ENCODE measurements around the gene PRSS21. TPM values are rescaled to one million over a fixed set of nuclear protein-coding genes. Genes with fewer than 3 reads are reported as not detected.

The PRSS21 gene
- total RNA-seq, 4 donors from 2014 or later: 1.5 TPM; not detected in 3

DNA sequence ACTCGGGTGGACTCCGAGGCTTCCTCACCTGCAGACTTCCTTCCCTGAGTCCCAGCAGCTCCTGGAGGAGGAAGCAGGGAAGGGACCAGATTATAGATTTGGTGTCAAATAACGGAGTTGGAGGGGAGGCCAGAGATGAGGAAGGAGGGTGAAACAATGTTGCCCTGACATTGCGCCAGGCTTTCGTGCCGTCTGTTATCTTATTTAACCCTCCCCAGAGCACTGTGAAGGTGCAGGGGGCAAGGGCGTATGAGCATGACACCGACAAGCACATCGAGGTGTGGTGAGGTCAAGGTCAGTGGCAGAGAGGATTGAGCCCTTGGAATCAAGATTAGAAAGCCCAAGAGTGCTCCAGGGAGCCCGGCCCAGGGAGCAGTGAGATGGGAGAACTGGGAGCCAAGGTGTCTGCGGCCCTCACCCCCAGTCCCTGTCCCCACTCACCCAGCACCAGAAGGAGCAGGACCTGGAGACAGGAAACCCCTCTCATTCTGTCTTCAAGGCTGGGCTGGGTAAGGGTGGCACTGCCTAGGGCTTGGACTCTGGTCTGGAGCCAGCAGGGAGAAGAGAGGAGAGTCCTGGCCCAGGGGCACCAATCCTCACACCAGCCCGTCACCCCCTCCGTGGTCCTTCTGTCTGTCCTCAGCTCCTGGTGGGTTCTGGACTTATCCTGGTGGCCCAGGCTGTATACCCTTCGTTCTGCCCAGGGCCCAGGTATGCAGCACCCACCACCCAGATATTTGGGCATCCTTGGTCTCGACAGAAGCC is 30.8 kb upstream of the PRSS21 start:
- H3K4me3 ChIP-seq: no peak overlapping the region
- WGBS, 2 donors: 49 to 56% methylated on average over 12 to 13 of the region's 15 CpGs

DNA sequence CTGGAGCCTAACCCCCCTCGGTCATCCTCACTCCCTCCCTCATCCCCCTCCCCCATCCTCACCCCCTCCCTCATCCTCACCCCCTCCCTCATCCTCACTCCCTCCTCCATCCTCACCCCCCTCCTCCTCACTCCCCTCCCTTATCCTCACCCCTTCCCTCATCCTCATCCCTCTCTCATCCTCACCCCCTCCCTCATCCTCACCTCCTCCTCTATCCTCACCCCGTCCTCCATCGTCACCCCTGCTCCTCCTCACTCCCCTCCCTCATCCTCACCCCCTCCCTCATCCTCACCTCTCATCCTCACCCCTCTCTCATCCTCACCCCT is 30.2 kb upstream of the PRSS21 start:
- no peaks in the 10 kb centered on the region for H3K9me3 ChIP-seq
- no peaks in the 10 kb centered on the region for H3K36me3 ChIP-seq
- no peak overlapping the region for H3K27ac ChIP-seq
- 56 to 63% methylated on average over 1 to 2 of the region's 3 CpGs for WGBS, 2 donors
- TF ChIP-seq, protein P1, sequence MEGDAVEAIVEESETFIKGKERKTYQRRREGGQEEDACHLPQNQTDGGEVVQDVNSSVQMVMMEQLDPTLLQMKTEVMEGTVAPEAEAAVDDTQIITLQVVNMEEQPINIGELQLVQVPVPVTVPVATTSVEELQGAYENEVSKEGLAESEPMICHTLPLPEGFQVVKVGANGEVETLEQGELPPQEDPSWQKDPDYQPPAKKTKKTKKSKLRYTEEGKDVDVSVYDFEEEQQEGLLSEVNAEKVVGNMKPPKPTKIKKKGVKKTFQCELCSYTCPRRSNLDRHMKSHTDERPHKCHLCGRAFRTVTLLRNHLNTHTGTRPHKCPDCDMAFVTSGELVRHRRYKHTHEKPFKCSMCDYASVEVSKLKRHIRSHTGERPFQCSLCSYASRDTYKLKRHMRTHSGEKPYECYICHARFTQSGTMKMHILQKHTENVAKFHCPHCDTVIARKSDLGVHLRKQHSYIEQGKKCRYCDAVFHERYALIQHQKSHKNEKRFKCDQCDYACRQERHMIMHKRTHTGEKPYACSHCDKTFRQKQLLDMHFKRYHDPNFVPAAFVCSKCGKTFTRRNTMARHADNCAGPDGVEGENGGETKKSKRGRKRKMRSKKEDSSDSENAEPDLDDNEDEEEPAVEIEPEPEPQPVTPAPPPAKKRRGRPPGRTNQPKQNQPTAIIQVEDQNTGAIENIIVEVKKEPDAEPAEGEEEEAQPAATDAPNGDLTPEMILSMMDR (IDR thresholded peaks at IDR 0.05): no peak
- TF ChIP-seq POLR2A (IDR thresholded peaks at IDR 0.05): no peak
- intact Hi-C loops (cut with DNase I): no loop called here
- H3K4me3 ChIP-seq: no peak overlapping the region
- H3K27me3 ChIP-seq: peaks cover 11 to 85% (median 17%) of the 10 kb centered on the region in 4 donors
- DNase-seq: no peak
- peaks cover 8 to 19% (median 12%) of the 10 kb centered on the region in 3 donors for H3K4me1 ChIP-seq

More for the DNA sequence above, 30.8 kb upstream of the PRSS21 start:
- DNase-seq: no peak
- Histone ChIP-seq H3K27ac (no peak overlapping the region), H3K9me3 (no peaks in the 10 kb centered on the region), H3K4me1 (peaks cover 8 to 19% (median 12%) of the 10 kb centered on the region in 3 donors), H3K36me3 (no peaks in the 10 kb centered on the region), H3K27me3 (peaks cover 11 to 79% (median 17%) of the 10 kb centered on the region in 4 donors)
- intact Hi-C loops (cut with DNase I): no loop called here
- TF ChIP-seq, protein P1 (IDR thresholded peaks at IDR 0.05): no peak
- no peak for TF ChIP-seq POLR2A (IDR thresholded peaks at IDR 0.05)

DNA sequence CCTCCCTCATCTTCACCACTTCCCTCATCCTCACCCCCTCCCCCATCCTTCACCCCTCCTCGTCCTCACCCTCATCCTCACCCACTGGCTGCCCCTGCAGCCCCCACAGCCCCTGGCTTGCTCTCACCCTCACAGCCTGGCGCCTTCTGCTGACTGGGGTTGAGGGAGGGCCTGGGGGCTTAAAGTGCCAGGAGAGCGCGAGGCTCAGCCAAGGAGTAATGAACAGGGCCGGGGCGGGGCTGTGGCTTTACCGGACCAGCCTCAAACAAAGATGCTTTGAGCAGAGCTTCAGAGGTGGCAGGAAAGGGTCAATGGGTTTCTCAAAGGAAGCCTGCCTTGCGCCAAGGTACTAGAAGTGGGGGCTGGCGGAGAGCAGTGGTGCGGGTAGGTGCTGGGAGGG is 29.6 kb upstream of the PRSS21 start, which contains the start of gene PRSS33:
Gene PRSS33, minus strand, starts transcription at position 155 of the 400 bp plus-strand sequence. CDS start 1,013 bp downstream, outside the sequence.
- Histone ChIP-seq H3K27ac (no peak within 1 kb of the TSS), H3K36me3 (no peaks in the 10 kb centered on the region), H3K4me3 (no peak within 1 kb of the TSS), H3K4me1 (peaks cover 8 to 19% (median 12%) of the 10 kb centered on the region in 3 donors), H3K27me3 (peaks cover 11 to 91% (median 17%) of the 10 kb centered on the region in 4 donors), H3K9me3 (no peaks in the 10 kb centered on the region)
- no peak for DNase-seq
- TF ChIP-seq, protein P1 (IDR thresholded peaks at IDR 0.05): no peak
- TF ChIP-seq POLR2A (IDR thresholded peaks at IDR 0.05): no peak
- intact Hi-C loops (cut with DNase I): no loop called here
- 16% methylated on average over 4 of the region's 10 CpGs; no CpG with 5 or more reads in 1 of the 2 donors for WGBS, 2 donors

DNA sequence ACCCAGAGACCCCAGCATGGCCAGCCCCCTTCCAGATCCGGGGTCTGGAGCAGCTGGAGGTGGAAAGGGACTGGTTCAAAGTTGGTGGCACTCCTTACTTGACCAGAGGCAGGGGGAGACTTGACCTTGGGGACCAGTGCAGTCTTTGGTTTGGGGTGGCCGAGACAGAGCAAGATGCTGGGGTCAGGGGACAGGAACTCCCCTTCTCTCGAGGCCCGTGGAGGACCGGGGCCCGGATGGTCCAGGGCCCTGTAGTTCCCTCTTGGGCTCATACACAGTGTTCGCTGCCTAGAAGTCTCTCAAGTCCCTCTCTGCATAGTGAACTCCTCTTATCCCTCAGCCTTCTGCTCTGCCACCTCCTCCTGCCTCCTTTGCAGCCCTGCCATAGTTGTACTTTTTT is 29.1 kb upstream of the PRSS21 start:
- H3K4me1 ChIP-seq: peaks cover 8 to 19% (median 12%) of the 10 kb centered on the region in 3 donors
- DNase-seq: no peak
- 26 to 46% methylated on average over 6 of the region's 7 CpGs for WGBS, 2 donors
- H3K4me3 ChIP-seq: no peak overlapping the region
- peaks cover 11 to 85% (median 17%) of the 10 kb centered on the region in 4 donors for H3K27me3 ChIP-seq
- intact Hi-C loops (cut with DNase I): no loop called here
- TF ChIP-seq, protein P1 (IDR thresholded peaks at IDR 0.05): no peak
- TF ChIP-seq POLR2A (IDR thresholded peaks at IDR 0.05): no peak
- H3K36me3 ChIP-seq: no peaks in the 10 kb centered on the region
- H3K9me3 ChIP-seq: no peaks in the 10 kb centered on the region
- H3K27ac ChIP-seq: no peak overlapping the region

DNA sequence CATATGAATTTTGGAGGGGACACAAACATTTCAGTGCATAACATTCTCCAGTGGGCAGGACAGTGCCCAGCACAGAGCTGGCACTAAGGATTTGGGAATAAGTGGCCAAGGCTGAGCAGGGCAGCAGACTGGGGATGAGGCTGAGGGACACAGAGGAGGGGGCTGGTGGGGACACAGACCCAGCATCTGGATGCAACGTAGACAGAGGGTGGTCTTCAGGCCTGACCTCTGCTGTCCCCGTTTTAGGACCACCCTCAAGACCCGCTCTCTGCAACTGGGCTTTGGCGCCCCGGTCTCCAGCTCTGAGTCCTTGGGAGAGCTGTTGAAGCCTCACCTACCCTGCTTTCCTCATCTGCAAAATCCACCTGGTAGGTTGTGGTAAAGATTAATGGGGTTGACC is 26.4 kb upstream of the PRSS21 start:
- DNase-seq: no peak
- WGBS, 2 donors: 44 to 62% methylated on average over 2 to 5 of the region's 5 CpGs
- Histone ChIP-seq H3K4me3 (no peak overlapping the region), H3K4me1 (peaks cover 4 to 20% (median 7%) of the 10 kb centered on the region in 3 donors), H3K9me3 (no peaks in the 10 kb centered on the region), H3K36me3 (no peaks in the 10 kb centered on the region), H3K27ac (no peak overlapping the region), H3K27me3 (peaks cover 5 to 73% (median 11%) of the 10 kb centered on the region in 4 donors)
- intact Hi-C loops (cut with DNase I): no loop called here
- TF ChIP-seq POLR2A (IDR thresholded peaks at IDR 0.05): no peak
- TF ChIP-seq, protein P1 (IDR thresholded peaks at IDR 0.05): no peak
